ENCODE results near the gene LRP1B.

Gene LRP1B

DNA sequence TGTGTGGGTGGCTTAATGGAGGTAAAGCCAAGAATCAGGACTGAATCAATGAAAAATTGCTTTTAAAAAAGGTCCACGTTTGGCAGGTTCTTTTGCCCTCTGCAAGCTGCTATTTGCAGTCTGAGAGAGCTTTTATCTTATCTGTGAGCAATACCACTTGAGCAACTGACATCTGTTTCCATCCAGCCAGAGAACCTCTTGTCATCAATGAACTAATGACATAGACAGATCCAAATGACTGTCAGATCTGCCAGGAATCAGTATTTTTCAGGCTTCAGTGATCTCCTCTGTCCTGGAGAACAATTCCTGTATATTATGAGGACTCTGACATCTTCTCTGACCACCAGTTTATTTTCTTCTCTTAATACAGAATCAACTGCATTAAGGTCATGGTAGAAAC is 608.1 kb downstream of the LRP1B start:
- H3K27ac ChIP-seq (ENCODE audit: low read length) = no peak overlapping the region
- H3K9ac ChIP-seq (ENCODE audit: low read length in 2 of 2) = no peak overlapping the region
- no peaks in the 10 kb centered on the region for H3K4me1 ChIP-seq (ENCODE audit: control insufficient read depth, insufficient read depth, low read length)
- H3K36me3 ChIP-seq (ENCODE audit: control insufficient read depth in 2 of 2, insufficient read depth in 2 of 2, low read length in 2 of 2) = no peaks in the 10 kb centered on the region
- no peak overlapping the region for H3K4me3 ChIP-seq (ENCODE audit: low read length in 2 of 2)
- no peaks in the 10 kb centered on the region for H3K9me3 ChIP-seq (ENCODE audit: control insufficient read depth in 2 of 2, low read length in 2 of 2)
- no peaks in the 10 kb centered on the region for H3K27me3 ChIP-seq (ENCODE audit: control insufficient read depth in 1 of 2, insufficient read depth in 2 of 2, low read length in 2 of 2)

GRCh38 chr2:141522048-141522447 is 608.8 kb downstream of the LRP1B start:
- H3K4me3 ChIP-seq (ENCODE audit: low read length in 2 of 2) = no peak overlapping the region
- H3K36me3 ChIP-seq (ENCODE audit: control insufficient read depth in 2 of 2, insufficient read depth in 2 of 2, low read length in 2 of 2) = no peaks in the 10 kb centered on the region

DNA sequence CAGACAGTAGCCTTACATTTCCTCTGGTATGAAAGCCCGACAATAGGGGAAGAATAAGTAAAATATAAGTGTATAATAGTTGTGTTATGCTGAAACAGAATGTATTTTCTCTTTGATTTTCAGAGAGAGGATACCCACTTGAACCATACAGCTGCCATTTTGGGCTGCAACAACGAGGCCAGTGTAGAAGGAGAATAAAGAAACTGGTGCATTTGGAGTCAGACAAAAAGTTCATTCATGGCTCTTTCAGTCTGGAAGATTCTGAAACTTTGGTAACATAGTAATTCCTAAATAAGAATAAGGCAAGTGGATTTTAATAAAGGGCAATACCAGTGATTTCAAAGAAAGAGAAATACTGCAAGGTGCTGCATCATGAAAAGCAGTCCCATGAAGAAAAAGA is 610.9 kb downstream of the LRP1B start:
- Histone ChIP-seq H3K4me3 (ENCODE audit: low read length in 2 of 2) (no peak overlapping the region), H3K9me3 (ENCODE audit: control insufficient read depth in 2 of 2, low read length in 2 of 2) (no peaks in the 10 kb centered on the region), H3K27me3 (ENCODE audit: control insufficient read depth in 1 of 2, insufficient read depth in 2 of 2, low read length in 2 of 2) (no peaks in the 10 kb centered on the region), H3K27ac (ENCODE audit: low read length) (no peak overlapping the region), H3K9ac (ENCODE audit: low read length in 2 of 2) (no peak overlapping the region), H3K4me1 (ENCODE audit: control insufficient read depth, insufficient read depth, low read length) (no peaks in the 10 kb centered on the region), H3K36me3 (ENCODE audit: control insufficient read depth in 2 of 2, insufficient read depth in 2 of 2, low read length in 2 of 2) (no peaks in the 10 kb centered on the region)

More at GRCh38 chr2:141522048-141522447, 608.8 kb downstream of the LRP1B start:
- no peaks in the 10 kb centered on the region for H3K4me1 ChIP-seq (ENCODE audit: control insufficient read depth, insufficient read depth, low read length)
- no peaks in the 10 kb centered on the region for H3K27me3 ChIP-seq (ENCODE audit: control insufficient read depth in 1 of 2, insufficient read depth in 2 of 2, low read length in 2 of 2)
- H3K9ac ChIP-seq (ENCODE audit: low read length in 2 of 2) = no peak overlapping the region
- no peak overlapping the region for H3K27ac ChIP-seq (ENCODE audit: low read length)
- no peaks in the 10 kb centered on the region for H3K9me3 ChIP-seq (ENCODE audit: control insufficient read depth in 2 of 2, low read length in 2 of 2)

GRCh38 chr2:141517852-141518421 is 612.9 kb downstream of the LRP1B start:
- Histone ChIP-seq H3K27me3 (ENCODE audit: control insufficient read depth in 1 of 2, insufficient read depth in 2 of 2, low read length in 2 of 2) (no peaks in the 10 kb centered on the region), H3K9ac (ENCODE audit: low read length in 2 of 2) (no peak overlapping the region), H3K4me1 (ENCODE audit: control insufficient read depth, insufficient read depth, low read length) (no peaks in the 10 kb centered on the region), H3K9me3 (ENCODE audit: control insufficient read depth in 2 of 2, low read length in 2 of 2) (no peaks in the 10 kb centered on the region), H3K36me3 (ENCODE audit: control insufficient read depth in 2 of 2, insufficient read depth in 2 of 2, low read length in 2 of 2) (no peaks in the 10 kb centered on the region), H3K4me3 (ENCODE audit: low read length in 2 of 2) (no peak overlapping the region), H3K27ac (ENCODE audit: low read length) (no peak overlapping the region)

DNA sequence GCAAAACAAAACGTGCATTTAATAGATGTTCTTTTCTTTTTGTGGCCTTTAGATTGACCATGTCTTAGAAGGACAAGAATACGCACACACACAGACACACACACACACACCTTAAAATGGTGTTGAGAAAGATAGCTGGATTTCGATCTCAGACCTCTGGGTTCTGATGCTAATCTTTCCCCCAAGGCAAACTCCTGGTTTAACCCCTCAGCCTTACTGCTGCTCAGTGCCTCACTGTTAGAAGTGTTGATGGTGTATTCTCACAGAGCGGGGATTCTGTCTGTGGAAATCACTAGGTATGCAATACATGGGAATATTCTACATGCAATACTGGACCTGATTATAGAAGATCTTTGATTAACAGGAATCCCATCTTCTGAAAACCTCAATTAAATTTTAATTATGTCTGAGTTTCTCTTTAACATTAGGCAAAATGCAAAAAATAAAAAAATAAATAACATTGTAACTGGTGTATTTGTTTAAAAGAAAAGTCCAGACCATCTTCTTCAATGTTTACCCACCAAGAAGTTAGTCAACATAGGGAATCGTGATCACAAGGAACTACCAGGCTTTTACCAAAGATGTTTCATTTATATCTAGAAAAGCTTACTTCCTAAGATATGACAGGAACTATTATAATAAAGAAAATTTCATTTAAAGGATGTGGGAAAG is 613.5 kb downstream of the LRP1B start:
- H3K9me3 ChIP-seq (ENCODE audit: control insufficient read depth in 2 of 2, low read length in 2 of 2) = no peaks in the 10 kb centered on the region
- H3K27me3 ChIP-seq (ENCODE audit: control insufficient read depth in 1 of 2, insufficient read depth in 2 of 2, low read length in 2 of 2) = no peaks in the 10 kb centered on the region
- no peaks in the 10 kb centered on the region for H3K36me3 ChIP-seq (ENCODE audit: control insufficient read depth in 2 of 2, insufficient read depth in 2 of 2, low read length in 2 of 2)
- H3K4me1 ChIP-seq (ENCODE audit: control insufficient read depth, insufficient read depth, low read length) = no peaks in the 10 kb centered on the region
- H3K4me3 ChIP-seq (ENCODE audit: low read length in 2 of 2) = no peak overlapping the region
- H3K9ac ChIP-seq (ENCODE audit: low read length in 2 of 2) = no peak overlapping the region
- H3K27ac ChIP-seq (ENCODE audit: low read length) = no peak overlapping the region

GRCh38 chr2:141515931-141516330 is 614.9 kb downstream of the LRP1B start:
- H3K9me3 ChIP-seq (ENCODE audit: control insufficient read depth in 2 of 2, low read length in 2 of 2) = no peaks in the 10 kb centered on the region
- no peaks in the 10 kb centered on the region for H3K4me1 ChIP-seq (ENCODE audit: control insufficient read depth, insufficient read depth, low read length)
- H3K4me3 ChIP-seq (ENCODE audit: low read length in 2 of 2) = no peak overlapping the region
- no peaks in the 10 kb centered on the region for H3K36me3 ChIP-seq (ENCODE audit: control insufficient read depth in 2 of 2, insufficient read depth in 2 of 2, low read length in 2 of 2)
- H3K27ac ChIP-seq (ENCODE audit: low read length) = no peak overlapping the region
- H3K27me3 ChIP-seq (ENCODE audit: control insufficient read depth in 1 of 2, insufficient read depth in 2 of 2, low read length in 2 of 2) = no peaks in the 10 kb centered on the region
- no peak overlapping the region for H3K9ac ChIP-seq (ENCODE audit: low read length in 2 of 2)

GRCh38 chr2:141513853-141514252 is 617.0 kb downstream of the LRP1B start:
- Histone ChIP-seq H3K36me3 (ENCODE audit: control insufficient read depth in 2 of 2, insufficient read depth in 2 of 2, low read length in 2 of 2) (no peaks in the 10 kb centered on the region), H3K9ac (ENCODE audit: low read length in 2 of 2) (no peak overlapping the region), H3K27me3 (ENCODE audit: control insufficient read depth in 1 of 2, insufficient read depth in 2 of 2, low read length in 2 of 2) (no peaks in the 10 kb centered on the region), H3K4me3 (ENCODE audit: low read length in 2 of 2) (no peak overlapping the region), H3K9me3 (ENCODE audit: control insufficient read depth in 2 of 2, low read length in 2 of 2) (no peaks in the 10 kb centered on the region), H3K27ac (ENCODE audit: low read length) (no peak overlapping the region), H3K4me1 (ENCODE audit: control insufficient read depth, insufficient read depth, low read length) (no peaks in the 10 kb centered on the region)

DNA sequence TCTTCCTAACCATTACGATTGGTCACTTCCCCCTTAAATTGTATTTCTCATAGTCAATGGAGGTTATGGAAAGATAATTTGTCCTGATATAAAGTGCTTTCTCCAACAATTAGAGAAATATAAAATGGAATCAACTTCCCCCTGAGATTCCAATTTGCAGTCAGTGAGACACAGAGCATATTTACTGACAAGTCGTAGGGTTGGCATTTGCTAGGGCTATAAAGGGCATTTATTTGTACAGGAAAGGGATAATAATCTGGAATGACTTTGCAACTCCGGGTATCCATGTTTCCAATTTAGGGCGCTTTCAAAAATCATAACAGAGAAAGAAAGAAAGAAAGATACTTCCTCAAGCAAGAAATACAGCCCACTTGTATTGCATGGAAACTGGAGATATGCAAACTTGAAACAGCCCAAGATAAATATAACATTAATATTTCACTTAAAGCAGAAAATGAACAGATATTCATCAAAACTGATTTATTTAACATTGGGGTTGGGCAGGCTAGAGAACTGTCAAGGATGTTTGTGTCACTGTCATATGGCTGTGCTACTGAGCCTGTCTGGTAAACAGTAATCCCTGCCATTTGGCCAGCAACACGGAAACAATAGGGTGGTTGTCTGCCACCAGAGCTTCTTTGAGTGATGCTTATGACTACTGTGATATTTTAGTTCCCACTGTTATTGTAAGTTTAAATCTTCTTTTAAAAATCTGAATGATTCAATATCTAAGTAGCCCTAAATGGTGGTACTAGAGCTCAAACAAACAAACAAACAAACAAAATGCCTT is 621.8 kb downstream of the LRP1B start:
- Histone ChIP-seq H3K4me1 (ENCODE audit: control insufficient read depth, insufficient read depth, low read length) (no peaks in the 10 kb centered on the region), H3K9me3 (ENCODE audit: control insufficient read depth in 2 of 2, low read length in 2 of 2) (no peaks in the 10 kb centered on the region), H3K36me3 (ENCODE audit: control insufficient read depth in 2 of 2, insufficient read depth in 2 of 2, low read length in 2 of 2) (no peaks in the 10 kb centered on the region), H3K9ac (ENCODE audit: low read length in 2 of 2) (no peak overlapping the region), H3K27me3 (ENCODE audit: control insufficient read depth in 1 of 2, insufficient read depth in 2 of 2, low read length in 2 of 2) (no peaks in the 10 kb centered on the region), H3K4me3 (ENCODE audit: low read length in 2 of 2) (no peak overlapping the region), H3K27ac (ENCODE audit: low read length) (no peak overlapping the region)

- Histone ChIP-seq H3K27me3 (ENCODE audit: control insufficient read depth in 1 of 2, insufficient read depth in 2 of 2, low read length in 2 of 2) (no peaks in the 10 kb centered on the region), H3K4me3 (ENCODE audit: low read length in 2 of 2) (no peak overlapping the region), H3K27ac (ENCODE audit: low read length) (no peak overlapping the region), H3K4me1 (ENCODE audit: control insufficient read depth, insufficient read depth, low read length) (no peaks in the 10 kb centered on the region), H3K9me3 (ENCODE audit: control insufficient read depth in 2 of 2, low read length in 2 of 2) (no peaks in the 10 kb centered on the region), H3K36me3 (ENCODE audit: control insufficient read depth in 2 of 2, insufficient read depth in 2 of 2, low read length in 2 of 2) (no peaks in the 10 kb centered on the region), H3K9ac (ENCODE audit: low read length in 2 of 2) (no peak overlapping the region)
These were observed 622.6 kb downstream of the LRP1B start for GRCh38 chr2:141508086-141508752.

DNA sequence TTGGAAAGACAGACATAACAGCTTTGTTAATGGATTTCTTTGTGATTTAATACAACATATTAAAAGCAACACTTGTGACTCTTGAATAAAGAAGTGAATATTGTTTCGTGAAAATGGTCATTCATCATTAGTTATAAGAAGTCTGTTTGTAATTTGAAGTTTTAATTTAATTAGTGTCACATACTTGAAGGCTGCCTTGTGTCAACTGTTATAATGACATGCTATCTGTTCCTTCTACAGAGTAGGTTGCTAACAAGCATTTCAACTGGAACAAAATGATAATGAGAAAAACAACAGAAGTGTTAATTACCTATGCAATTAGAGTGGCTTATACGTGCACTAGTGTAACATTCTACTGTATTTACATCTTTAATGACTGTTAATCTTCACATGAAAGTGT is 624.7 kb downstream of the LRP1B start:
- Histone ChIP-seq H3K27me3 (ENCODE audit: control insufficient read depth in 1 of 2, insufficient read depth in 2 of 2, low read length in 2 of 2) (no peaks in the 10 kb centered on the region), H3K27ac (ENCODE audit: low read length) (no peak overlapping the region), H3K9me3 (ENCODE audit: control insufficient read depth in 2 of 2, low read length in 2 of 2) (no peaks in the 10 kb centered on the region), H3K36me3 (ENCODE audit: control insufficient read depth in 2 of 2, insufficient read depth in 2 of 2, low read length in 2 of 2) (no peaks in the 10 kb centered on the region), H3K4me3 (ENCODE audit: low read length in 2 of 2) (no peak overlapping the region), H3K9ac (ENCODE audit: low read length in 2 of 2) (no peak overlapping the region), H3K4me1 (ENCODE audit: control insufficient read depth, insufficient read depth, low read length) (no peaks in the 10 kb centered on the region)

Data from stomach smooth muscle (tissue), 2 donors.